Colon (tissue), 2 donors: ENCODE measurements around the gene TLCD1.
"Not testable (repeated sequence)": the region's sequence is repeated elsewhere in the genome, so short reads cannot be mapped to it uniquely, and the experiment has no call there.

Source experiments
- FAIRE-seq: peaks from 2 replicates; lab custom pipeline; 2012; peaks lifted over from hg19 to GRCh38; lab: Jason Lieb, UNC
- donor health status: control.
- donor health status: control.

Gene TLCD1

GRCh38 chr17:28728364-28729200, 2.5 kb upstream of the TLCD1 start, which contains the start of gene NEK8:
NEK8 (plus strand) TSS chr17:28728788; CDS start chr17:28728814, 26 bp downstream.
- FAIRE-seq, result no peak

DNA sequence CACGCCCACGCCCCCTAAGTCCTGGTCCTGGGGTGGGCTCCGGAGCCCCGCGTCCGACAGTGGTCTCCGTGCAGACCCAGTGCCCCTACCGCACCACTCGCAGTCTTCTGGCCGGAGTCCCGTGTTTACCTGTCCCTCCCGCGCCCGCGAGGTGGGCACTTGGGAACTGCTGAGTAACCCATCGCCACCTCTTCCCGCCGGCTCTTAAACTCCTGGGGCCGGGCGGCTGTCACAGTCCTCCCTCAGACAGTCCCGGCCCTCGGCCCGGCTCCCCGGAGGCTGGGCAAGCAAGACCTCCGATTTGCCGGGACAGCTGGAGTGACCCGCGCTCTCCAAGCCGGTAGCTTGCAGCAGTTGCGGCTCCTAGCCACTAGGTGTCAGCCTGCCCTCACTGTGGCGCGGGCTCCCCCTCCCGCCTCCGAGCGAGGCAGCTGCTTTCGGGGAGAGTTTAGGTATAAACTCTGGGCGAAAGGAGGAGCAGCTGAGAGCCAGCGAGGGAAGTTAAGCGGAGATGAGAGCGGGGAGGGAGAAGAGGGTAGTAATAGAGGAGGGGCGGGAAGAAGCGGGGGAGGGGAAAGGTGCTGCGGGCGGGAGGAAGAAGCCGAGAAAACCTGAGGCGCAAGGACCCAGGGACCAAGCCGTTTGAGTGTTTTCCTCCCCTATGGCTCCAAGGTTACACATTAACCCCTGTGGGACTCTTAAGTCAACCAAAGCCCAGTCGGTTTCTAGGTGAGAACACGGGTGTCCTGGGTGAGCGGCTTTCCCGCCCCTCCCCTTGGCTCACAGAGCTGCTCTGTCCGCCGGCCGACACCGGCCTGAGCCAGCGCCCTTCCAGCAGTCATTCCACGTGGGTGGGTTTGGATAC, 826 bp upstream of the TLCD1 start:
- no peak for FAIRE-seq

GRCh38 chr17:28725660-28726225, 290 bp downstream of the TLCD1 start:
- FAIRE-seq, result no peak

DNA sequence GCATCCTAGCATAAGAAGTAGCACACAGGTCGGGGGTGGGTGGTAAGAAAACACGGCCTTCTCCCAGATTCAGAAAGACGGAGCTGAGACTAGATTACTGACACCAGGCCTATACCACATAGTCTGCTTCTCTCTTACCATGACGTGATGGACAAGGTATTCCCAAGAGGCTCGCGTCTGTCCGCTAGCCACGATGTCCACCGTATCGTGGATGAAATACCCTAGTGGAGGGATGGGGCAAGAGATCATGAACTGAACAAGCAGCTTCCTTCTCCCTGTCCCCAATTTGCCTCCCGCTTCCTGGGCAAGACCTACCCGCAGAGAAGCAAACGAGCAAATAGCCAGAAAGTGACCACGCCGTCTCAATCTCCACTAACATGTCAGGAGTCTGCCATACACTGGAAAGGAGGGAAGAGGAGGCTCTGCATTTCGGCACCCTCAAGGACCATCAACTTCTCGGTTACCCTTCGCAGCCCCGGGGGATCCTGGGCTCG, 820 bp downstream of the TLCD1 start:
- FAIRE-seq, result no peak

DNA sequence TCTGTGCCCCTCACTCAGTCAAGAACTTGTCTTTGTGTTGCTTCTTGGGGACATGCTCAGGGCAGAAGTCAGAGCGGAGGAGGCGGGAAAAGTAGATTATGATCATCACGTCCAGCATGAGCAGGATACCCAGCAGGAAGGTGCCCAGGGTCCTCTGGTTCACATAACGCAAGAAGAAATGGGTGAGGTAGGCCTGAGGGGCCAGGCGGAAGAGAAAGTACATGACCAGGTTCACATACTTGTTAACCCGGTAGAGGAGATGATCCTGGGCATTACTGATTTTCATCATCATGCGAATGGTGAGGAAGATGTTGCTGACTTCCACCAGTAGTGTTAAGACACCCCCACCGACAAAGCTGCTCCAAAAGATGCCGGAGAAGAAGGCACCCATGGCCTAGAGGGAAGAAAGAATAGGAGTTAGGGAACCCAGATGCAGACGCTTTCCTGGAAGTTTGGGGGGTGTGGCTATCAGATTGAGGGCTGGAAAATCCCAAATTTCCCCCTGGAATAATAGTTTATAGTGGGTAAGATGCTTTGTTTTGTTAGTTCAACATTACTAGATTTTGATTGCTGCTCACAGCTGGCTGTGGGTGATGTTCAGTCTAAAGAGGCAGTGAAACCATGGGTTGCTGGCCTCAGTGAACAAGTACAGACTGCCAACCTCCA, 1.4 kb downstream of the TLCD1 start:
- no peak for FAIRE-seq

GRCh38 chr17:28723836-28724499, 2.1 kb downstream of the TLCD1 start:
- not testable (repeated sequence) for FAIRE-seq

GRCh38 chr17:28723159-28723835, 2.7 kb downstream of the TLCD1 start:
- no peak for FAIRE-seq

- FAIRE-seq, result no peak
Measured at GRCh38 chr17:28722417-28723158, 3.4 kb downstream of the TLCD1 start.

DNA sequence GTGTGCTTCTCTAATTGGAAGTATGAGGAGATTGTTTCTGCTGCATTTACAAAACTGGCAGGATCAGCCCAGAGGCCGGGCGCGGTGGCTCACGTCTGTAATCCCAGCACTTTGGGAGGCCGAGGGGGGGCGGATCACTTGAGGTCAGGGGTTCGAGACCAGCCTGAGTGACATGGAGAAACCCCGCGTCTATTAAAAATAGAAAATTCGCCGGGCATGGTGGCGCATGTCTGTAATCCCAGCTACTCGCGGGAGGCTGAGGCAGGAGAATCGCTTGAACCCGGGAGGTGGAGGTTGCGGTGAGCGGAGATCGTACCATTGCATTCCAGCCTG, 5.1 kb downstream of the TLCD1 start:
- not testable (repeated sequence) for FAIRE-seq

DNA sequence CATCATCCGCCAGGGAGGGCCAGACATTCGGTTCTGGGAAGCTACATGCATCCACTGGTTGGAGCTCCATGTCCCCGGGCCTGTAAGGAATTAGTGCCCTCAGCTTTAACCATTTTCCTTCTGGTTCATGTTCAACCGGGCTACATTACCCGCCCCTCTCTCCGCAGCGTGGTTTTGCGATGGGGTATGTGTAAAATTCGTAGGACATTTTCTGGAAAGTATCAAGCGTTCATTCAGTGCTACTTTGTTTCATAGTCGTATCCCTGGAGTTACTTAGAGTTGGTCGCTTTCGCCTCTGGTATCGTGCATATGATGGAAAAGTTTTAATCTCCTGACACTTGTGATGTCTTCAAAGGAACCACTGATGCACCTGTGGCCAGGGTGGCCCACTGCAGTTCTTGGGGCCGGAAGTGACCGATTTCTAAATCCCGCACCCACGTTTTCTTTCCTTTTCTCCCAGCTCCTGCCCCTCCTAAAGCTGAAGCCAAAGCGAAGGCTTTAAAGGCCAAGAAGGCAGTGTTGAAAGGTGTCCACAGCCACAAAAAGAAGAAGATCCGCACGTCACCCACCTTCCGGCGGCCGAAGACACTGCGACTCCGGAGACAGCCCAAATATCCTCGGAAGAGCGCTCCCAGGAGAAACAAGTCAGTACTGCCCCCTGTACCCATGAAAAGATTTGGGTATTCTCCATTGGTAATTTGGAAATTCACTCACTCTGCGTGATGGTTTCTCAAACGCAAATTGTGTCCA, 5.6 kb downstream of the TLCD1 start:
- no peak for FAIRE-seq

GRCh38 chr17:28719021-28719433, 7.0 kb downstream of the TLCD1 start:
- FAIRE-seq, result no peak

DNA sequence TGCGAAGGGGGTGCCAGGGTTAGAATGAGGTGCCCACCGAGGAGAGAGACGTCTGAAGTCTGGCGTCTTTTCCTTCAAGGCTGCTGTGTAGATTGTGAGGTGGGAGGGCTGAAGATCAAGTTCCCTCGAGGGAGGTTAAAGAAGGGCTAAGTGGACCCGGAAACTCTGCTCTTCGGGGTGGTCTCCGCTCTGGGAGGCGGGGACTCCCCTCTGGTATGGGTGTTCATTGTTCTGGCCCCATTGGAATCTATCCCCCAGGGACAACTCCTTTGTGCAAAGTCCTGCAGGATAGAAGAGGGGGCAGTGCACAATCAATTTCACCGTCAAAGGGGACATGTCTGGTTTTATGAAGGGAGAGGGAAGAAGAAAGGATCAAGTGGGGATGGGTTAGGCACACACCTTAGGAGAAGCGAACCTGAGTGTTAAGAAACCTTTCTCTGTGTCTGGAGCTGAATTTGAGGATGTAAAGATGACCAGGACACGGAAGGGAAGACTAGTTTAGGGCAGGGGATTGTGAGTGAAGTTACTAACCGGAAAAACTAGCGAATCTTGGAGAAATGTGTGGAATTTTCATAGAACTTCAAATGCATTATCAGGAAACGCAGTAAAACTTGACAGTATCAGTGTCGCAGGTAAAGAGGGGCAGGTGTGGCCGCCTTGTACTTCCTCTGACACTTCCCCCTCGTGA, 7.6 kb downstream of the TLCD1 start:
- FAIRE-seq, result no peak

DNA sequence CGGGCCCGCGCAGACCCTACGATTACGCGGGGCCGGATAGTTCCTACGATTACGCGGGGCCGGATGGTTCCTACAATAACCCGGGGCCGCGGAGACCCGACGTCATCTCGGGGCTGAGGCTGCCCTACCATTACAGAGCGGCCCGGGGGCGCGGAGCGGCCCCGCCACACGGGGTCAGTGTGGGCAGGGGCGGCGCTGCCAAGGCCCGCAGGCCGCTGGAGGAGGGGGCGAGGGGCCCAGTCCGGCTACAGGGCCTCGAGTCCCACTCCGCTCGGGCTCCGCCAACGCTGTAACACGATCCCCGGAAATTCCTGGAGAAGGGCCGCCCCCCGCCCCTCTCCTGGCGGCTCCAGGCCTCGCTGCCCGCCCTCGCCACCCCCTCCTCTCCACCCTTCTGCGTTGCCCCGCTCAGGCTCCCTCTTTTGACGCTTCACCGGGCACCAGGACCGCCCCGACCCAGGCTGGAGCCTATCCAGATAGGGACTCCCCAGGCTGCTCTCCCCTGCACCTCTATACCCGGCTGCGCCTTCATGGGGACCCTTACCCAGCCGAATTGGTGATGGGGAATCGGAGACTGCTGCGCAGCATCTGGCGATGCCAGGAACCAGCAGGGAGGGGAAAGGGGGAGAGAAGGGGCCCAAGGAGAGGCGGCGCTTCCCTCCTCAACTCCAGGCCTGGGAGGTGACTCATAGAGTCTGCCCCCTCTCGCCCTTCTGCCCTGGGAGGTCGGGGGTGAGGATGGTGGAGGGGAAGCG, 8.3 kb downstream of the TLCD1 start, which contains the start of gene RAB34:
Gene RAB34, minus strand, starts transcription at position 291 of the 755 bp plus-strand sequence. CDS start 602 bp downstream, outside the sequence.
- no peak for FAIRE-seq

GRCh38 chr17:28716740-28717577, 9.1 kb downstream of the TLCD1 start:
- no peak for FAIRE-seq

DNA sequence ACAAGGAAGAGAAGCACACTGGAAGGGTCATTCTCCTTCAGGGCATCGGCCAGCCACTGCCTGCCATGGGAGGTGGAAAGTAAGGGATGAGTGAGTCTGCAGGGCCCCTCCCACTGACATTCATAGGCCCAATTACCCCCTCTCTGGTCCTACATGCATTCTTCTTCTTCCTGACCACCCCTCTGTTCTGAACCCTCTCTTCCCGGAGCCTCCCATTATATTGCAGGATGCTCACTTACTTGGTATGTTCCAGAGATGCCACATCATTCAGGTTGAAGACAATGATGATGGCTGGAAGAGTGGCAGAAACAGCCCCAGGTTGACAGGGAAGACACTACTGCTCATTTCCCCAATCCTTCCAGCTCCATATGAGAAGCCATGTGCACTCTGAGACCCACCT, 10.8 kb downstream of the TLCD1 start:
- no peak for FAIRE-seq

DNA sequence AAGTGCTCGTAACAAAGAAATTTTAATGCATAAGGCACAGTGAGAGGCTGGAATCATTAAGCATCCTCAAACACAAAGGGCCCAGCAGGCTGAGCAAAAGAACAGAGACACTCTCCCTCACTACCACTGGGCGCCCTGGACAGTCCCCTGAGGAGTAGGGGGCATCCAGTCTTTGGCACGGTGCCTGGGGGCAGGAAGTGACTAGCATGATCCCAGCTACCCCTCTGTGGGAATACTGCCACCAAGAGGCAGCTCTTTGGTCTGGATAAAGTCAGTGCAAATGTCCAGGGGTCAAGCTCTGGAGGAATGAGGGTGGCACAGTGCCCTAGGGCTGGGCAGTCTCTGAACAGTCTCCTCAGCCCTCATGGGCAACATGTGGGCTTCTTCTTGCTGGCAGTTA, 11.8 kb downstream of the TLCD1 start:
- no peak for FAIRE-seq
